HepG2 (cell line): ENCODE results near the gene RTN4RL2. TPM values are rescaled to one million over a fixed set of nuclear protein-coding genes. Genes with fewer than 3 reads are reported as not detected.

Experiments used
- ATAC-seq: fragments of 200-7000 bp; cut with Tn5 transposase; 3 replicates; pipeline ENCODE4 v1.9.1; 2020; ENCODE audit warnings: mild to moderate bottlenecking, moderate library complexity
- BruUV-seq: library from RNA; stranded (reverse); fragments of 400-500 nt; replicated peaks from 2 replicates; lab custom pipeline; 2021; lab: Mats Ljungman, UMichigan
- CTCF ChIA-PET: fragments of 300-600 bp; formaldehyde crosslinking; extraction: SDS; loops from one replicate; lab custom pipeline; 2021; ENCODE audit warnings: low total read pairs, inconsistent platforms, low intra/inter-chr PET ratio; lab: Yijun Ruan, JAX
- POLR2A ChIA-PET: fragments of 350-600 bp; sonication (Branson Sonifier 250); formaldehyde crosslinking; loops from one replicate; lab custom pipeline; 2020; ENCODE audit warnings: antibody characterized with exemption, inconsistent platforms; lab: Yijun Ruan, JAX
- DNase-seq: peaks from one replicate; pipeline ENCODE4 v3.0.0-alpha.2; 2015; ENCODE audit warnings: low spot score
- FAIRE-seq: peaks from 3 replicates; lab custom pipeline; 2011; peaks lifted over from hg19 to GRCh38; lab: Jason Lieb, UNC
- H2AFZ ChIP-seq: one replicate; pipeline ENCODE4 v1.6.1; 2011; ENCODE audit warnings: low read length, inconsistent platforms
- H3K27ac ChIP-seq: fragments of 300-600 bp; 3 replicates; pipeline ENCODE4 v1.8.0; 2011; ENCODE audit warnings: mixed run types, mild to moderate bottlenecking, mixed read lengths, low read length, inconsistent platforms; ENCODE audit not compliant: insufficient read depth; ENCODE audit errors: extremely low read length
- H3K27me3 ChIP-seq, 2 experiments: fragments of 200-600 bp in 1 of 2; 2 replicates in 1 of 2; 3 replicates in 1 of 2; pipeline versions ENCODE4 v1.6.0 to v1.8.0; 2011; ENCODE audit warnings: low read length in 2 of 2, mild to moderate bottlenecking in 2 of 2, moderate library complexity in 2 of 2, inconsistent platforms in 1 of 2; ENCODE audit not compliant: insufficient read depth in 2 of 2, control insufficient read depth in 1 of 2
- H3K36me3 ChIP-seq, 2 experiments: fragments of 200-600 bp in 1 of 2; replicated peaks in 1 of 2; 2 replicates in 1 of 2; 3 replicates in 1 of 2; pipeline versions ENCODE4 v1.5.1 to v1.8.0; 2011; ENCODE audit warnings: low read length in 2 of 2, inconsistent platforms in 1 of 2; ENCODE audit not compliant: insufficient read depth in 2 of 2, control insufficient read depth in 1 of 2
- H3K4me1 ChIP-seq: 2 replicates; pipeline ENCODE4 v1.5.1; 2012; ENCODE audit warnings: low read length, inconsistent platforms; ENCODE audit not compliant: insufficient read depth
- H3K4me2 ChIP-seq: 2 replicates; pipeline ENCODE4 v1.6.0; 2011; ENCODE audit warnings: low read depth, low read length, inconsistent platforms
- H3K4me3 ChIP-seq, 3 experiments: fragments of 200-600 bp in 1 of 3; sonication (generic), shearing (Covaris generic) in 1 of 3; replicated peaks in 1 of 3; 2 replicates each; pipeline ENCODE4 v1.5.1; 2011 to 2016; ENCODE audit warnings: low read length in 3 of 3, inconsistent platforms in 2 of 3, low read depth in 2 of 3, mild to moderate bottlenecking in 2 of 3, control low read depth in 1 of 3, mixed read lengths in 1 of 3; ENCODE audit not compliant: insufficient read depth in 1 of 3
- H3K79me2 ChIP-seq: one replicate; pipeline ENCODE4 v1.6.1; 2011; ENCODE audit warnings: low read length, inconsistent platforms; ENCODE audit not compliant: insufficient read depth
- H3K9ac ChIP-seq: 2 replicates; pipeline ENCODE4 v1.6.0; 2011; ENCODE audit warnings: mild to moderate bottlenecking, low read depth, low read length, inconsistent platforms; ENCODE audit not compliant: insufficient read depth
- H3K9me3 ChIP-seq: 2 replicates; pipeline ENCODE4 v1.5.1; 2012; ENCODE audit warnings: mild to moderate bottlenecking, low read length
- H4K20me1 ChIP-seq: 2 replicates; pipeline ENCODE4 v1.6.0; 2011; ENCODE audit warnings: inconsistent platforms, mild to moderate bottlenecking, low read length, moderate library complexity; ENCODE audit not compliant: insufficient read depth
- ATF7-NPFF ChIP-seq: sonication (generic); formaldehyde crosslinking; IDR thresholded peaks from 2 replicates; pipeline ENCODE4 v1.8.1; 2023; ENCODE audit warnings: mild to moderate bottlenecking, low read depth, missing genetic modification reagents, moderate library complexity
- CBFB ChIP-seq: sonication (generic); formaldehyde crosslinking; IDR thresholded peaks from 2 replicates; pipeline ENCODE4 v1.4.0; 2020; ENCODE audit warnings: missing genetic modification reagents
- KAT7 ChIP-seq: IDR thresholded peaks from 2 replicates; pipeline ENCODE4 v1.6.1; 2018; ENCODE audit warnings: borderline replicate concordance, missing compliant biosample characterization
- KAT8 ChIP-seq: IDR thresholded peaks from 2 replicates; pipeline ENCODE4 v1.6.1; 2016; ENCODE audit warnings: missing genetic modification reagents, missing compliant biosample characterization
- NR2F1 ChIP-seq, 2 experiments: fragments of 450-650 bp in 1 of 2; formaldehyde crosslinking in 1 of 2; IDR thresholded peaks; 2 replicates each; pipeline versions ENCODE4 v1.5.0 to v1.6.1; 2016 to 2020; ENCODE audit warnings: mild to moderate bottlenecking in 1 of 2, missing compliant biosample characterization in 1 of 2, missing genetic modification reagents in 1 of 2, moderate library complexity in 1 of 2
- PAX8 ChIP-seq: sonication (generic); formaldehyde crosslinking; IDR thresholded peaks from 2 replicates; pipeline ENCODE4 v1.8.0; 2022; ENCODE audit warnings: mild to moderate bottlenecking, missing genetic modification reagents, borderline replicate concordance
- SMARCE1 ChIP-seq: fragments of 450-650 bp; IDR thresholded peaks from 2 replicates; pipeline ENCODE4 v1.6.1; 2017; ENCODE audit warnings: borderline replicate concordance
- TAF15 ChIP-seq: fragments of 200-400 bp; formaldehyde crosslinking; IDR thresholded peaks from one replicate; pipeline ENCODE4 v1.6.1; 2018; ENCODE audit warnings: mild to moderate bottlenecking, low read depth, low read length; ENCODE audit not compliant: poor library complexity, severe bottlenecking
- ZFP36L1 ChIP-seq: sonication (generic); formaldehyde crosslinking; IDR thresholded peaks from 2 replicates; pipeline ENCODE4 v1.8.0; 2022; ENCODE audit warnings: mild to moderate bottlenecking, missing genetic modification reagents, moderate library complexity
- ZNF629 ChIP-seq: sonication (generic); formaldehyde crosslinking; conservative IDR thresholded peaks from 2 replicates; pipeline ENCODE4 v1.5.0; 2020; ENCODE audit warnings: missing genetic modification reagents
- ZNF652 ChIP-seq: IDR thresholded peaks from 2 replicates; pipeline ENCODE4 v1.6.1; 2016; ENCODE audit warnings: low read depth, borderline replicate concordance
- ZNF703 ChIP-seq: sonication (generic); formaldehyde crosslinking; IDR thresholded peaks from 2 replicates; pipeline ENCODE4 v1.5.1; 2020; ENCODE audit warnings: missing genetic modification reagents, mild to moderate bottlenecking, moderate library complexity, borderline replicate concordance
- in situ Hi-C: cut with HindIII; loops from 2 replicates; pipeline ENCODE4 v1.10.0; 2017; ENCODE audit warnings: low pct_unique_long_range_greater_than_20kb; ENCODE audit not compliant: extremely low pct_ligation_motif_present
- intact Hi-C: fragments of 100-400 bp; cut with micrococcal nuclease; formaldehyde crosslinking; loops from one replicate; pipeline ENCODE4 v1.10.0; 2022; ENCODE audit not compliant: unreplicated experiment
- polyA plus RNA-seq, 8 experiments: library from polyadenylated mRNA; depleted of rRNA in 3 of 8; stranded (reverse) in 7 of 8; unstranded in 1 of 8; fragments of >200 nt; fragmentation: Illumina TruSeq in 4 of 8; extraction: Trizol in 4 of 8; gene quantifications; 2 replicates each; pipeline versions ENCODE4 v1.2.1 to v1.2.3, GENCODE V29; 2011 to 2016; ENCODE audit warnings: low read depth in 4 of 8, missing spikeins in 1 of 8, mixed read lengths in 1 of 8; ENCODE audit not compliant: insufficient read depth in 1 of 8
- total RNA-seq, 5 experiments: library from RNA; depleted of rRNA; stranded (reverse); fragments of >200 nt; fragmentation: Illumina TruSeq; extraction: Trizol; gene quantifications; 2 replicates each; pipeline ENCODE4 v1.2.3, GENCODE V29; 2016; ENCODE audit warnings: low read depth in 1 of 5
- TF ChIP-seq, protein P1 (sequence below): sonication (generic); formaldehyde crosslinking; IDR thresholded peaks from 2 replicates; pipeline ENCODE4 v1.4.0; 2020; ENCODE audit warnings: mild to moderate bottlenecking, missing genetic modification reagents
- TF ChIP-seq, protein P2 (sequence below): sonication (generic); formaldehyde crosslinking; IDR thresholded peaks from 2 replicates; pipeline ENCODE4 v1.5.0; 2020; ENCODE audit warnings: mild to moderate bottlenecking, missing genetic modification reagents, borderline replicate concordance

Gene RTN4RL2
- total and polyA plus RNA-seq, 2 of the 13 experiments (the other 11 are each of a cell fraction or from before 2014, with no cell fraction given) = 1.3 to 4.3 TPM

DNA sequence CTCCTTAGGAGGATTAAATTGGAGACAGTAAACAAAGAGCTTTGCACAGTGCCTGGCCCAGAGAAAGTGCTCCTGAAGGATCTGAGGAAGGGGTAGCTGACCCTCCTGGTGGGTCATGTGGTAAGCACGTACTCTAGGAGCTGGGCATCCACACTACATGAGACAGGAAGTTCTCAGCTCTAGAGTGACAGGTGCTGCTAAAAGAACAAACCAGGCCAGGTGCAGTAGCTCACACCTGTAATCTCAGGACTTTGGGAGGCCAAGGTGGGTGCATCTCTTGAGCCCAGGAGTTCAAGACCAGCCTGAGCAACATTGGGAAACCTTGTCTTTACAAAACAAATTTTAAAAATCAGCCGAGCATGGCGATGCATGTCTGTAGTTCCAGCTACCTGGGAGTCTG, 42.0 kb downstream of the RTN4RL2 start (continued):
- TF ChIP-seq, protein P1, sequence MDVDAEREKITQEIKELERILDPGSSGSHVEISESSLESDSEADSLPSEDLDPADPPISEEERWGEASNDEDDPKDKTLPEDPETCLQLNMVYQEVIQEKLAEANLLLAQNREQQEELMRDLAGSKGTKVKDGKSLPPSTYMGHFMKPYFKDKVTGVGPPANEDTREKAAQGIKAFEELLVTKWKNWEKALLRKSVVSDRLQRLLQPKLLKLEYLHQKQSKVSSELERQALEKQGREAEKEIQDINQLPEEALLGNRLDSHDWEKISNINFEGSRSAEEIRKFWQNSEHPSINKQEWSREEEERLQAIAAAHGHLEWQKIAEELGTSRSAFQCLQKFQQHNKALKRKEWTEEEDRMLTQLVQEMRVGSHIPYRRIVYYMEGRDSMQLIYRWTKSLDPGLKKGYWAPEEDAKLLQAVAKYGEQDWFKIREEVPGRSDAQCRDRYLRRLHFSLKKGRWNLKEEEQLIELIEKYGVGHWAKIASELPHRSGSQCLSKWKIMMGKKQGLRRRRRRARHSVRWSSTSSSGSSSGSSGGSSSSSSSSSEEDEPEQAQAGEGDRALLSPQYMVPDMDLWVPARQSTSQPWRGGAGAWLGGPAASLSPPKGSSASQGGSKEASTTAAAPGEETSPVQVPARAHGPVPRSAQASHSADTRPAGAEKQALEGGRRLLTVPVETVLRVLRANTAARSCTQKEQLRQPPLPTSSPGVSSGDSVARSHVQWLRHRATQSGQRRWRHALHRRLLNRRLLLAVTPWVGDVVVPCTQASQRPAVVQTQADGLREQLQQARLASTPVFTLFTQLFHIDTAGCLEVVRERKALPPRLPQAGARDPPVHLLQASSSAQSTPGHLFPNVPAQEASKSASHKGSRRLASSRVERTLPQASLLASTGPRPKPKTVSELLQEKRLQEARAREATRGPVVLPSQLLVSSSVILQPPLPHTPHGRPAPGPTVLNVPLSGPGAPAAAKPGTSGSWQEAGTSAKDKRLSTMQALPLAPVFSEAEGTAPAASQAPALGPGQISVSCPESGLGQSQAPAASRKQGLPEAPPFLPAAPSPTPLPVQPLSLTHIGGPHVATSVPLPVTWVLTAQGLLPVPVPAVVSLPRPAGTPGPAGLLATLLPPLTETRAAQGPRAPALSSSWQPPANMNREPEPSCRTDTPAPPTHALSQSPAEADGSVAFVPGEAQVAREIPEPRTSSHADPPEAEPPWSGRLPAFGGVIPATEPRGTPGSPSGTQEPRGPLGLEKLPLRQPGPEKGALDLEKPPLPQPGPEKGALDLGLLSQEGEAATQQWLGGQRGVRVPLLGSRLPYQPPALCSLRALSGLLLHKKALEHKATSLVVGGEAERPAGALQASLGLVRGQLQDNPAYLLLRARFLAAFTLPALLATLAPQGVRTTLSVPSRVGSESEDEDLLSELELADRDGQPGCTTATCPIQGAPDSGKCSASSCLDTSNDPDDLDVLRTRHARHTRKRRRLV = no peak
- TF ChIP-seq SMARCE1 = no peak
- no peak for TF ChIP-seq ZNF703 (CRISPR knock-in tag)
- TF ChIP-seq ATF7-NPFF (CRISPR knock-in tag) = no peak
- no peak for TF ChIP-seq ZFP36L1 (CRISPR knock-in tag)

DNA sequence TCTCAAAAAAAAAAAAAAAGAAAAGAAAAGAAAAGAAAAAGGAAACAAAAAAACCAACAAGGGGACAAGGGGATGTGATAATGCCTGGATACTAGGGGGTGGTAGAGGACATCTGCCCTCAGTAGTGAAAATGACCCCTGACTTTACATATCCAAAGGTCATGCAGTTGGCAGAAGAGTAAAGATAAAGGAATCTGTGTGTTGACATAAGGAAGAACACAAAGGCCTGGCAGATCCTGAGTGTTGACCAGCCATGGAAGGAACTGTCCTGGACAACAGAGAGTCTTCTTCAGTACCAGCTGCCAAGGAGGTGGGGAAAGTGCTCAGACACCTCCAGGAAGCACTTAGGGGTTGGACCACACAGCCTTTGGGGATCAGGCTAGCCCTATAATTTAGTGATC, 42.5 kb downstream of the RTN4RL2 start:
- Histone ChIP-seq H3K4me1 (peaks cover 97% of the 10 kb centered on the region), H2AFZ (no peak overlapping the region), H3K9ac (no peak overlapping the region), H3K27ac (peak overlapping the region; percentile 55), H3K79me2 (peaks cover 54% of the 10 kb centered on the region), H3K4me3 (no peak overlapping the region), H3K36me3 (peaks cover 14 to 57% of the 10 kb centered on the region in 2 experiments; a peak in 4 of 5 replicates), H3K4me2 (0 out of 2 replicates have a peak overlapping the region, but pooled peaks have one; percentile 14), H3K27me3 (no peaks in the 10 kb centered on the region), H3K9me3 (no peaks in the 10 kb centered on the region), H4K20me1 (peaks cover 13% of the 10 kb centered on the region)
- no TSS peak for BruUV-seq
- ChIA-PET CTCF (interaction anchor here (1.2 kb wide), 1 partner anchor 12 kb away, joined by 4 read pairs; the partner anchor contains the start of gene SLC43A1), POLR2A (interaction anchor here (0.8 to 9.7 kb wide), 3 partner anchors 9 to 137 kb away, joined by 3 to 111 read pairs (median 31); partner anchors contain the start of gene SLC43A1)
- FAIRE-seq (peak; percentile 64), DNase-seq (peak; percentile 78), ATAC-seq (peak; percentile 17)
- intact Hi-C loops (no loop called here), in situ Hi-C loops (no loop called here)
- peak; percentile 46; the same call in 1 of the 2 replicates for TF ChIP-seq ZNF629 (CRISPR knock-in tag)
- TF ChIP-seq, protein P2, sequence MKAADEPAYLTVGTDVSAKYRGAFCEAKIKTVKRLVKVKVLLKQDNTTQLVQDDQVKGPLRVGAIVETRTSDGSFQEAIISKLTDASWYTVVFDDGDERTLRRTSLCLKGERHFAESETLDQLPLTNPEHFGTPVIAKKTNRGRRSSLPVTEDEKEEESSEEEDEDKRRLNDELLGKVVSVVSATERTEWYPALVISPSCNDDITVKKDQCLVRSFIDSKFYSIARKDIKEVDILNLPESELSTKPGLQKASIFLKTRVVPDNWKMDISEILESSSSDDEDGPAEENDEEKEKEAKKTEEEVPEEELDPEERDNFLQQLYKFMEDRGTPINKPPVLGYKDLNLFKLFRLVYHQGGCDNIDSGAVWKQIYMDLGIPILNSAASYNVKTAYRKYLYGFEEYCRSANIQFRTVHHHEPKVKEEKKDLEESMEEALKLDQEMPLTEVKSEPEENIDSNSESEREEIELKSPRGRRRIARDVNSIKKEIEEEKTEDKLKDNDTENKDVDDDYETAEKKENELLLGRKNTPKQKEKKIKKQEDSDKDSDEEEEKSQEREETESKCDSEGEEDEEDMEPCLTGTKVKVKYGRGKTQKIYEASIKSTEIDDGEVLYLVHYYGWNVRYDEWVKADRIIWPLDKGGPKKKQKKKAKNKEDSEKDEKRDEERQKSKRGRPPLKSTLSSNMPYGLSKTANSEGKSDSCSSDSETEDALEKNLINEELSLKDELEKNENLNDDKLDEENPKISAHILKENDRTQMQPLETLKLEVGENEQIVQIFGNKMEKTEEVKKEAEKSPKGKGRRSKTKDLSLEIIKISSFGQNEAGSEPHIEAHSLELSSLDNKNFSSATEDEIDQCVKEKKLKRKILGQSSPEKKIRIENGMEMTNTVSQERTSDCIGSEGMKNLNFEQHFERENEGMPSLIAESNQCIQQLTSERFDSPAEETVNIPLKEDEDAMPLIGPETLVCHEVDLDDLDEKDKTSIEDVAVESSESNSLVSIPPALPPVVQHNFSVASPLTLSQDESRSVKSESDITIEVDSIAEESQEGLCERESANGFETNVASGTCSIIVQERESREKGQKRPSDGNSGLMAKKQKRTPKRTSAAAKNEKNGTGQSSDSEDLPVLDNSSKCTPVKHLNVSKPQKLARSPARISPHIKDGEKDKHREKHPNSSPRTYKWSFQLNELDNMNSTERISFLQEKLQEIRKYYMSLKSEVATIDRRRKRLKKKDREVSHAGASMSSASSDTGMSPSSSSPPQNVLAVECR (CRISPR knock-in tag) = peak; percentile 40; the same call in 1 of the 2 replicates
- peak; percentile 54 for TF ChIP-seq KAT8 (CRISPR knock-in tag)
- TF ChIP-seq KAT7 (CRISPR knock-in tag) = no peak
- TF ChIP-seq CBFB (CRISPR knock-in tag) = no peak
- no peak for TF ChIP-seq PAX8
- TF ChIP-seq ZNF652 (CRISPR knock-in tag) = 0 out of 2 replicates have a peak, but pooled peaks have one; percentile 30
- TF ChIP-seq TAF15 = no peak
- TF ChIP-seq NR2F1 (CRISPR knock-in tag; IDR thresholded peaks at IDR 0.05) = peak; percentile 93 to 94
